Effector memory CD8-positive, alpha-beta T cell (primary cell): ENCODE measurements around the gene APBA1.

Experiments
- ATAC-seq: fragments of 150-1000 bp; cut with Tn5 transposase; replicated peaks from 2 replicates; pipeline ENCODE4 v1.10.0; 2021; ENCODE audit warnings: mild to moderate bottlenecking, moderate library complexity
- DNase-seq, 3 experiments: peaks; one replicate each; pipeline ENCODE4 v3.0.0; 2021
- H3K27ac Mint-ChIP-seq, 2 donors: one replicate each; pipeline ENCODE4 v1.8.0; 2022; ENCODE audit warnings: mild to moderate bottlenecking in 2 of 2, mixed read lengths in 2 of 2, moderate library complexity in 2 of 2
- H3K27me3 Mint-ChIP-seq, 2 donors: one replicate each; pipeline ENCODE4 v1.8.0; 2022; ENCODE audit warnings: mixed read lengths in 2 of 2
- H3K36me3 Mint-ChIP-seq: one replicate; pipeline ENCODE4 v1.8.0; 2022; ENCODE audit warnings: mild to moderate bottlenecking, moderate library complexity, mixed read lengths; ENCODE audit not compliant: insufficient read depth
- H3K4me1 Mint-ChIP-seq, 2 donors: one replicate each; pipeline ENCODE4 v1.8.0; 2022; ENCODE audit warnings: low read depth in 2 of 2, mixed read lengths in 2 of 2
- H3K4me3 Mint-ChIP-seq, 2 donors: one replicate each; pipeline ENCODE4 v1.8.0; 2022; ENCODE audit warnings: mild to moderate bottlenecking in 2 of 2, mixed read lengths in 2 of 2, moderate library complexity in 2 of 2
- H3K9me3 Mint-ChIP-seq, 2 donors: one replicate each; pipeline ENCODE4 v1.8.0; 2022; ENCODE audit warnings: mixed read lengths in 2 of 2

Gene APBA1

GRCh38 chr9:69646810-69647209 is 25.4 kb downstream of the APBA1 start:
- no peak overlapping the region for H3K4me3 Mint-ChIP-seq
- DNase-seq (no peak), ATAC-seq (no peak)
- no peak overlapping the region for H3K27ac Mint-ChIP-seq
- H3K36me3 Mint-ChIP-seq, result no peaks in the 10 kb centered on the region
- H3K27me3 Mint-ChIP-seq, result peaks cover 27 to 35% of the 10 kb centered on the region in 2 donors
- no peaks in the 10 kb centered on the region for H3K4me1 Mint-ChIP-seq
- no peaks in the 10 kb centered on the region for H3K9me3 Mint-ChIP-seq

- Mint-ChIP-seq H3K27me3 (peaks cover 26 to 28% of the 10 kb centered on the region in 2 donors), H3K9me3 (no peaks in the 10 kb centered on the region), H3K36me3 (no peaks in the 10 kb centered on the region), H3K4me1 (no peaks in the 10 kb centered on the region), H3K27ac (no peak overlapping the region), H3K4me3 (no peak overlapping the region)
- ATAC-seq, result no peak
- no peak for DNase-seq
Measured at GRCh38 chr9:69645488-69645887, 26.7 kb downstream of the APBA1 start.

GRCh38 chr9:69643098-69643497 is 29.1 kb downstream of the APBA1 start:
- peaks cover 9 to 18% of the 10 kb centered on the region in 2 donors for H3K27me3 Mint-ChIP-seq
- H3K27ac Mint-ChIP-seq, result no peak overlapping the region
- H3K4me3 Mint-ChIP-seq, result no peak overlapping the region
- H3K36me3 Mint-ChIP-seq, result no peaks in the 10 kb centered on the region
- no peak for ATAC-seq
- no peaks in the 10 kb centered on the region for H3K9me3 Mint-ChIP-seq
- no peaks in the 10 kb centered on the region for H3K4me1 Mint-ChIP-seq
- DNase-seq, result no peak

GRCh38 chr9:69637817-69638200 is 34.4 kb downstream of the APBA1 start:
- Mint-ChIP-seq H3K27ac (no peak overlapping the region), H3K36me3 (no peaks in the 10 kb centered on the region), H3K4me1 (no peaks in the 10 kb centered on the region), H3K27me3 (peaks cover 32 to 41% of the 10 kb centered on the region in 2 donors), H3K9me3 (peaks cover 0 to 2% of the 10 kb centered on the region in 2 donors), H3K4me3 (no peak overlapping the region)
- ATAC-seq, result no peak
- no peak for DNase-seq

- H3K9me3 Mint-ChIP-seq, result peaks cover 0 to 2% of the 10 kb centered on the region in 2 donors
- H3K4me3 Mint-ChIP-seq, result no peak overlapping the region
- peaks cover 32 to 44% of the 10 kb centered on the region in 2 donors for H3K27me3 Mint-ChIP-seq
- no peak for DNase-seq
- no peaks in the 10 kb centered on the region for H3K36me3 Mint-ChIP-seq
- H3K4me1 Mint-ChIP-seq, result no peaks in the 10 kb centered on the region
- H3K27ac Mint-ChIP-seq, result no peak overlapping the region
- no peak for ATAC-seq
Measured at GRCh38 chr9:69637193-69637816, 34.9 kb downstream of the APBA1 start.

- DNase-seq, result no peak
- Mint-ChIP-seq H3K27me3 (peaks cover 32 to 54% of the 10 kb centered on the region in 2 donors), H3K36me3 (no peaks in the 10 kb centered on the region), H3K4me3 (no peak overlapping the region), H3K4me1 (no peaks in the 10 kb centered on the region), H3K9me3 (peaks cover 3 to 5% of the 10 kb centered on the region in 2 donors), H3K27ac (no peak overlapping the region)
- ATAC-seq, result no peak
Measured at GRCh38 chr9:69633716-69634115, 38.5 kb downstream of the APBA1 start.

GRCh38 chr9:69632768-69633167 is 39.4 kb downstream of the APBA1 start:
- H3K9me3 Mint-ChIP-seq, result peaks cover 3 to 5% of the 10 kb centered on the region in 2 donors
- no peaks in the 10 kb centered on the region for H3K4me1 Mint-ChIP-seq
- no peak overlapping the region for H3K4me3 Mint-ChIP-seq
- H3K27ac Mint-ChIP-seq, result no peak overlapping the region
- peaks cover 32 to 62% of the 10 kb centered on the region in 2 donors for H3K27me3 Mint-ChIP-seq
- H3K36me3 Mint-ChIP-seq, result no peaks in the 10 kb centered on the region
- ATAC-seq (no peak), DNase-seq (no peak)

GRCh38 chr9:69627281-69627680 is 44.9 kb downstream of the APBA1 start:
- H3K36me3 Mint-ChIP-seq, result peaks cover 2% of the 10 kb centered on the region
- peaks cover 2 to 5% of the 10 kb centered on the region in 2 donors for H3K9me3 Mint-ChIP-seq
- peaks cover 5 to 32% of the 10 kb centered on the region in 2 donors for H3K27me3 Mint-ChIP-seq
- no peak overlapping the region for H3K27ac Mint-ChIP-seq
- no peaks in the 10 kb centered on the region for H3K4me1 Mint-ChIP-seq
- DNase-seq, result no peak
- no peak overlapping the region for H3K4me3 Mint-ChIP-seq
- no peak for ATAC-seq

- Mint-ChIP-seq H3K4me3 (no peak overlapping the region), H3K27ac (no peak overlapping the region), H3K36me3 (peaks cover 2% of the 10 kb centered on the region), H3K4me1 (no peaks in the 10 kb centered on the region), H3K27me3 (peaks cover 14 to 33% of the 10 kb centered on the region in 2 donors), H3K9me3 (no peaks in the 10 kb centered on the region)
- no peak for ATAC-seq
- DNase-seq, result no peak
Measured at GRCh38 chr9:69623276-69623675, 48.9 kb downstream of the APBA1 start.

- peaks cover 14 to 33% of the 10 kb centered on the region in 2 donors for H3K27me3 Mint-ChIP-seq
- peaks cover 2% of the 10 kb centered on the region for H3K36me3 Mint-ChIP-seq
- no peak for ATAC-seq
- no peak for DNase-seq
- H3K4me3 Mint-ChIP-seq, result no peak overlapping the region
- H3K27ac Mint-ChIP-seq, result no peak overlapping the region
- no peaks in the 10 kb centered on the region for H3K4me1 Mint-ChIP-seq
- no peaks in the 10 kb centered on the region for H3K9me3 Mint-ChIP-seq
Measured at GRCh38 chr9:69622676-69623075, 49.5 kb downstream of the APBA1 start.

GRCh38 chr9:69621730-69622460 is 50.3 kb downstream of the APBA1 start:
- no peak for DNase-seq

GRCh38 chr9:69620731-69621130 is 51.4 kb downstream of the APBA1 start:
- Mint-ChIP-seq H3K4me3 (no peak overlapping the region), H3K9me3 (no peaks in the 10 kb centered on the region), H3K27ac (no peak overlapping the region), H3K36me3 (peaks cover 2% of the 10 kb centered on the region), H3K27me3 (peaks cover 14 to 43% of the 10 kb centered on the region in 2 donors), H3K4me1 (no peaks in the 10 kb centered on the region)
- DNase-seq (no peak), ATAC-seq (no peak)

More at GRCh38 chr9:69621730-69622460, 50.3 kb downstream of the APBA1 start:
- H3K9me3 Mint-ChIP-seq, result no peaks in the 10 kb centered on the region
- H3K4me3 Mint-ChIP-seq, result no peak overlapping the region
- H3K27me3 Mint-ChIP-seq, result peaks cover 14 to 32% of the 10 kb centered on the region in 2 donors
- no peak for ATAC-seq
- no peak overlapping the region for H3K27ac Mint-ChIP-seq
- peaks cover 2% of the 10 kb centered on the region for H3K36me3 Mint-ChIP-seq
- H3K4me1 Mint-ChIP-seq, result no peaks in the 10 kb centered on the region

GRCh38 chr9:69619233-69619632 is 52.9 kb downstream of the APBA1 start:
- Mint-ChIP-seq H3K4me1 (no peaks in the 10 kb centered on the region), H3K36me3 (peaks cover 2% of the 10 kb centered on the region), H3K27ac (no peak overlapping the region), H3K4me3 (no peak overlapping the region), H3K27me3 (peaks cover 14 to 36% of the 10 kb centered on the region in 2 donors), H3K9me3 (no peaks in the 10 kb centered on the region)
- ATAC-seq (no peak), DNase-seq (no peak)

GRCh38 chr9:69617006-69617405 is 55.2 kb downstream of the APBA1 start:
- DNase-seq (no peak), ATAC-seq (no peak)
- Mint-ChIP-seq H3K4me3 (no peak overlapping the region), H3K9me3 (no peaks in the 10 kb centered on the region), H3K4me1 (no peaks in the 10 kb centered on the region), H3K27ac (no peak overlapping the region), H3K27me3 (peaks cover 6 to 36% of the 10 kb centered on the region in 2 donors), H3K36me3 (no peaks in the 10 kb centered on the region)
